Stimulated activated naive B cell treated with anti-CD40 and anti-IgM and Interleukin-4, amounts not matched to agents 10 μg/mL and 1 μg/mL and 100 μg/mL, for 72 hours (primary cell): ENCODE measurements around the gene VSTM2B.
A peak's percentile ranks its signal among the peaks of the same experiment; 100 is the strongest.

Experiments used
- ATAC-seq, 2 donors: fragments of 150-1000 bp; cut with Tn5 transposase; replicated peaks; 2 replicates each; pipeline ENCODE4 v1.10.0; 2021; ENCODE audit warnings: moderate library complexity in 1 of 2
- DNase-seq: peaks from one replicate; pipeline ENCODE4 v3.0.0; 2021
- H3K27ac Mint-ChIP-seq: one replicate; pipeline ENCODE4 v1.8.0; 2022; ENCODE audit warnings: mild to moderate bottlenecking, mixed read lengths
- H3K27me3 Mint-ChIP-seq, 2 donors: one replicate each; pipeline ENCODE4 v1.8.0; 2022; ENCODE audit warnings: mixed read lengths in 2 of 2
- H3K36me3 Mint-ChIP-seq, 2 donors: one replicate each; pipeline ENCODE4 v1.8.0; 2022; ENCODE audit warnings: mixed read lengths in 2 of 2, mild to moderate bottlenecking in 1 of 2
- H3K4me1 Mint-ChIP-seq, 2 donors: one replicate each; pipeline ENCODE4 v1.8.0; 2022; ENCODE audit warnings: mixed read lengths in 2 of 2, mild to moderate bottlenecking in 1 of 2
- H3K4me3 Mint-ChIP-seq, 2 donors: one replicate each; pipeline ENCODE4 v1.8.0; 2022; ENCODE audit warnings: mild to moderate bottlenecking in 2 of 2, mixed read lengths in 2 of 2, moderate library complexity in 1 of 2
- H3K9me3 Mint-ChIP-seq, 2 donors: one replicate each; pipeline ENCODE4 v1.8.0; 2022; ENCODE audit warnings: mixed read lengths in 2 of 2, mild to moderate bottlenecking in 1 of 2

VSTM2B gene

DNA sequence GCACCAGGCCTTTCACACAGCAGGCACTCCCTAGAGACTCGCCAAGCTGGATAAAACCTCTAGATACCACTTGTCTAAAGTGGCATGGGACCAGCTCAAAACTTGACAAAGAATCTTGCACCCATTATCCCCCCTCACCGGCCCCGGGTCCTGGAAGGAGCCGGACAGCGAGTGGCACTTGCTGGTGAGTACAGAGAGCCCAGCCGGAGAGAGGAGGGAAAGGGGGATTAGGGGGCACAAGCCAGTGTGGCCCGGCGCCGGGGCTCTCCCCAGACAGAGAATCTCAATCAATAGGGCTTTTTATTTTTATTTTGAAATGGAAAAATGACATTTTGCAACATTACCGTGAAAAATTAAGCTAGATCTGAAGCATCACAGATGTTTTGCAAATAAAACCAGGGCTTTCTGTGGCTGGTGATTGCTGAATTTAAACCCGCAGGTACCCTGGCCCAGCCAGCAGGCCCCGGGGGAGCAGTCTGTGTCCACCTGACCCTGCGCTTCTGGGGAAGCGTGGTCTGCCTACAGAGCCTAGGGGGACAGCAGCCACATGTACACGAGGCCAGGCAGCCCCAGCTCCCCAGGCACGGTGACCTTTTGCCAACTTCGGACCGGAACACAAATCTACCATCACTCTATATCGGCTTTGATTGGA lies 10.0 kb upstream of the VSTM2B start:
- Mint-ChIP-seq H3K27ac (no peak overlapping the region), H3K36me3 (peaks cover 0 to 1% of the 10 kb centered on the region in 2 donors), H3K4me3 (no peak overlapping the region), H3K9me3 (peaks cover 3 to 14% of the 10 kb centered on the region in 2 donors), H3K4me1 (no peaks in the 10 kb centered on the region), H3K27me3 (peaks cover 32 to 48% of the 10 kb centered on the region in 2 donors)
- DNase-seq (no peak), ATAC-seq (no peak)

DNA sequence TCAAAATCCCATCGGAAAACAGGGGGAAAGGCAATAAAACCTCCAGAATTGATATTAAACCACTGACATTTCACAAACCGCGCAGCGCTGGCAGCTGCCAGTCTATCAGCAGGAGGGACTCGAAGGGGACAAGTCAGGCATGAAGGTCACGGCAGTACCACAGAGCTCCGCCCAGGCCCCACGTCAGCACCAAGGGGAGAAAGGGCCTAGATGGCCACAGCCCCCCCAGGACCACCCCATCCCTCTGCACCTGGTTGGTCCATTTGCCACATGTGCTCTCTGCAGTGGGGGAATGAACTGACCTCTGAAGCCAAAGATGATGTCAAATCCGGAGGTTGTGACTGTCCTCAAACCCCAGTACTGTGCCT lies 9.5 kb upstream of the VSTM2B start:
- no peak for ATAC-seq

DNA sequence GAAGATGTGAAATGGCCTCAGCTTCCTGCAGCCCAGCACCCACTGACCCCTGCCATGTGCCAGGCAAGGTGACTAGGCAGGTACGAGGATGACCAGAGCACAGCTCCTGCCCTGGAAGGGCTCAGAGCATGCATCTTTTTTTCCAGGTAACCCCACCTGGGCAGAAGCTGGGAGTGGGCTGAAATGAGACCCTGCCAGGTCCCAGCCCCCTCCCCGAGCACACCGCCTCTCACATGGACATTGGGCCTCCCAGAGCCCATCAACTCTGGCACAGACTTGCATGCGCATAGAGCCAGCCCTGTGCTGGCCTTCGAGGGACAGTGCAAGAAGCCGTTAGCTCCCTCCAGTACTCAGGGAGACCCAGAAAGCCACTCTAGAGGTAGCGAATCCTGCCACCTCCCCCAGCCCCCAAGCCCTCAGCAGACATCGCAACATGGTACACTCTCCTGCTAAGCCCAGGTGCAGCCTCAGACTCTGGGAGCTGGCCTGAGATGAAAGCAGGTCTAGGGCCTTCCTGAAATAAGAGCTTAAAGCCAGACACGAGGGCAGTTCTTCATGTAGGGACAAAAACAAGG lies 8.9 kb upstream of the VSTM2B start:
- Mint-ChIP-seq H3K4me1 (no peaks in the 10 kb centered on the region), H3K27me3 (peaks cover 21 to 48% of the 10 kb centered on the region in 2 donors), H3K4me3 (no peak overlapping the region), H3K36me3 (peaks cover 0 to 1% of the 10 kb centered on the region in 2 donors), H3K9me3 (peaks cover 3 to 10% of the 10 kb centered on the region in 2 donors), H3K27ac (no peak overlapping the region)
- no peak for DNase-seq
- ATAC-seq: no peak

More for the DNA sequence above, 9.5 kb upstream of the VSTM2B start:
- Mint-ChIP-seq H3K27ac (no peak overlapping the region), H3K4me3 (no peak overlapping the region), H3K4me1 (no peaks in the 10 kb centered on the region), H3K27me3 (peaks cover 27 to 48% of the 10 kb centered on the region in 2 donors), H3K9me3 (peaks cover 3 to 14% of the 10 kb centered on the region in 2 donors), H3K36me3 (peaks cover 0 to 1% of the 10 kb centered on the region in 2 donors)
- DNase-seq: no peak

DNA sequence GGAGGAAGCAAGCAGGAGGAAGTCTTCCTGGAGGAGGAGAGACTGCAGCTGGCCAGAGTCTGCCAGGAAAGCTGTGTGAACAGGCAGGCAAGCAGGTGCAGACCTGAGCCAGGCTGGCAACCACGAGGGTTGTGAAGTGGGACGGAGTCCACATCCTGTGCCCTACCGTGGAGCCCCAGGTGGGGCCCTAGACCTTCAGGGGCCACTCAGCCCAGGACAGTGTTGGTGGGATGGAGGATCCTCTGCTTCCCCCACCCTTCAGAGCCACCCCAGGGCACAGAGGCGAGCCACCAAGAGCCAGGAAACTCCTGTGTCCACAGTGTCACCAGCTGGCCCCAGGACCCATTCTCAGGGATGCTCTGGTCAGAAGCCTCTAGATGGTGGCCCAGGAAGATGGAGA lies 8.4 kb upstream of the VSTM2B start:
- H3K27me3 Mint-ChIP-seq: peaks cover 16 to 48% of the 10 kb centered on the region in 2 donors
- no peaks in the 10 kb centered on the region for H3K4me1 Mint-ChIP-seq
- DNase-seq (no peak), ATAC-seq (no peak)
- H3K36me3 Mint-ChIP-seq: peaks cover 0 to 1% of the 10 kb centered on the region in 2 donors
- H3K4me3 Mint-ChIP-seq: no peak overlapping the region
- no peak overlapping the region for H3K27ac Mint-ChIP-seq
- peaks cover 3 to 9% of the 10 kb centered on the region in 2 donors for H3K9me3 Mint-ChIP-seq

DNA sequence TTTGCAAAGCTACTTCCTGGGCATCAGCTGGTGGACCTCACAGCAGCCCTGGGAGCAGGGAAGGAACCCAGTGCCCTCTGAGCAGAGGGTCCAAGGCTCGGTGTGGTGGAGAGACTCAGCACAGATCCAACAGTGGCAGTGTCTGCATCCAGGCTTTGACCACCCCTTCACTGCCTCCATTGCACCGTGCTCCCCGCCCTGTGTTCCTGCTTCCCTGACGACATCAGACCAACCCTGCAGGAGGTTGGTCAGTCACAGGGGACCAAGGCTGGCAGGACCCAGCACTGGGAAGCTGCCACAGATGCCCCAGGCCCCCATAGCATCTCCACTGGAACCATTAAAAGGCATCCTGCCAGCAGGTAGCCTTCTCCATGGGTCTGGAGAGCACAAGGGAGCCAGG lies 7.8 kb upstream of the VSTM2B start:
- H3K4me3 Mint-ChIP-seq: no peak overlapping the region
- H3K27ac Mint-ChIP-seq: no peak overlapping the region
- peaks cover 17 to 47% of the 10 kb centered on the region in 2 donors for H3K27me3 Mint-ChIP-seq

DNA sequence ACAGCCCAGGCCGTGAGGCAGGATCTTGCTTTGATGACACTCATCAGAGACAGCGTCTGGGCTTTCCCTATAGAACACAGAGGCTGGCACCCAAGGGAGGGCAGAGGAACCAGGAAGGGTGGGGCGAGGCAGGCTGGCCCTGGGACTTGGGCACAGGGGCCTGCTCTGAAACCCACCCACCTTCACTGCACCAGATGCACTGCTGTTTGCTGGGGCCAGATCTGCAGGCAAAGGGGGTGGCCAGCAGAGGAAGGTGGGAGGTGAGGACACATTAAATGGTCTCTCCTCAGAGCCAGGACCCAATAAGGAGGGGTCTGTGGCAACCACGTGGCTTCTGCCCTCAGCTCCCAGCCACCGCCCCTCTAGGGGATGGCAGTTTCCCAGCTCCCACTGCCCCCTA lies 6.6 kb upstream of the VSTM2B start:
- H3K27ac Mint-ChIP-seq: no peak overlapping the region
- H3K4me3 Mint-ChIP-seq: no peak overlapping the region
- H3K27me3 Mint-ChIP-seq: peaks cover 25 to 58% of the 10 kb centered on the region in 2 donors
- ATAC-seq: no peak
- H3K4me1 Mint-ChIP-seq: no peaks in the 10 kb centered on the region
- peaks cover 0 to 5% of the 10 kb centered on the region in 2 donors for H3K9me3 Mint-ChIP-seq
- DNase-seq: no peak
- H3K36me3 Mint-ChIP-seq: no peaks in the 10 kb centered on the region

More for the DNA sequence above, 7.8 kb upstream of the VSTM2B start:
- peaks cover 0 to 4% of the 10 kb centered on the region in 2 donors for H3K9me3 Mint-ChIP-seq
- no peak for DNase-seq
- no peak for ATAC-seq
- H3K36me3 Mint-ChIP-seq: peaks cover 0 to 1% of the 10 kb centered on the region in 2 donors
- H3K4me1 Mint-ChIP-seq: no peaks in the 10 kb centered on the region

DNA sequence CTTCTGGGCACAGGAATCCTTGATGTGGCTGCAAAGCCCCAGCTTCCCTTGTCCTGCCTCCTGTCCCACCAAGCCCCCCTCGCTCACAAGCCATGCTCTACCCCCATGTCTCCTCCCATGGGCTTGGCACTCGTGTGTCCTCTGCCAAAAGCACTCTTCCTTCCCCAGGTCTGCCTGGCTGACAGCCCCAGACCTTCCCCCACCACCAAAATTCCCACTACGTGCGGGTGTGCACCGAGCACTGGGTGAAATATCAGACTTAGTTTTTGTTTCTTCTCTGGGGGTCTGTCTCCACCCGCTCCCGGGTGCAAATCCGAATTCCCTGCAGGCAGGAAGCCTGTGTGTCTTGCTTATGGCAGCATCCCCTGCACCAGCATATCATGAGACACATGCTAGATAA lies 5.9 kb upstream of the VSTM2B start:
- H3K36me3 Mint-ChIP-seq: no peaks in the 10 kb centered on the region
- ATAC-seq: no peak
- H3K9me3 Mint-ChIP-seq: peaks cover 0 to 5% of the 10 kb centered on the region in 2 donors
- DNase-seq: no peak
- H3K27me3 Mint-ChIP-seq: peaks cover 32 to 65% of the 10 kb centered on the region in 2 donors
- H3K27ac Mint-ChIP-seq: no peak overlapping the region
- H3K4me3 Mint-ChIP-seq: no peak overlapping the region
- H3K4me1 Mint-ChIP-seq: no peaks in the 10 kb centered on the region

DNA sequence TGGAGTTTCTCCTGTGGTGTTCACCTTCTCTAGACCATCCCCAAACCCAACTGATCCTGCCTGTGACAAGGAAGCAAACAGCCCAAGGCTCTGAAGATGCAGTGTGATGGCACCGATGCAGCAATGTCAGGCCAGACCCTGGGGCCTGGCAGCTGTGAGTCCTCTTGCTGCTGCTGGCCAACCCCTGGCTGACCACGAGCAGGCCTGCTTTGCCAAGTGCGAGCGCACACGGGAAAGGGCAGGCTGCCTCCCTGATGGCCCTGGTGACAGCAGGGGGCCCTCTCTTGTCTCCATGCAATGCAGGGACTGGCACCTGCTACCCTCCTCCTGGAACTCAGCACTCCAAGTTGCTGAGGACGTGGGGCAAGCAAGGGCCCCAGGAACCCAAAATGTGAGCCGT lies 5.4 kb upstream of the VSTM2B start:
- peaks cover 0 to 5% of the 10 kb centered on the region in 2 donors for H3K9me3 Mint-ChIP-seq

DNA sequence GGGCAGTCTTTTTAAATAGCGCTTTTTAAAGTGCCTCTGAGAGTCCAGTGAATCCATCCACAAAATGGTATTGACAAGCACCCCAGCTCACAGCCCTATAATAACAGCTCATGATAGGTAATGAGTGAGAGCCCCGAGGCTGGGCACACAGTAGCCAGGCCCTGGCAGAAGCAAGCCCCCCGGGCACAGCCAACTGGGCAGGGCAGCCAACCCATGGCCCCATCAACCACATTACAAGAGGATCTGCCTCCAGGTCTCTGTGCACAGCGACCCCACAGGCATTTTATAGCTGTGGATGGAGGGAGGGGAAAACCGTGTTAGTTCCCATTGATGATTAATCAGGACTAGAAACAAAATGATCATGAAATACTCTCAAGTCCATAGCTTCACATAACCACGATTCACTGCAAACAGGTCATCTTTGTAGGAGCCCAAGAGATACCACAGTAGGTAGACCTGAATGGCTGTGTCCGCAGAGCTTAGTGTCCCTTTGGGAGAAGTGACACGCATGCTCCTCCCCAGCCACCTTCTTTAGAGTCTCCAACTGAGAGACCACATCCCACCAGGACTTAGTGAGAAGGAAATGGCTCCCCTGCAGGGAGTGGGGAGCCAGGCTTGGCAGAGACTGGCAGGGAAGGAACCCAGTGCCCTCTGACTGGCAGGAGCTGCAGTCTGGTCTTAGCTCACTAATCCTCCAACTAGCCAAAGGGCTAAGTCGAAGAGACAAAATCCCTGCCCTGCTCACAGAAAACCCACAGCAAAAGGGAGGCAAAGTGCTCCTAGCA lies 4.3 kb upstream of the VSTM2B start:
- ATAC-seq (no peak), DNase-seq (no peak)
- H3K4me1 Mint-ChIP-seq: peaks cover 3 to 5% of the 10 kb centered on the region in 2 donors
- H3K9me3 Mint-ChIP-seq: peaks cover 0 to 5% of the 10 kb centered on the region in 2 donors
- H3K27ac Mint-ChIP-seq: no peak overlapping the region
- peaks cover 38 to 74% of the 10 kb centered on the region in 2 donors for H3K27me3 Mint-ChIP-seq
- H3K4me3 Mint-ChIP-seq: no peak overlapping the region
- peaks cover 0 to 2% of the 10 kb centered on the region in 2 donors for H3K36me3 Mint-ChIP-seq

More for the DNA sequence above, 5.4 kb upstream of the VSTM2B start:
- peaks cover 35 to 70% of the 10 kb centered on the region in 2 donors for H3K27me3 Mint-ChIP-seq
- peaks cover under 1 to 2% of the 10 kb centered on the region in 2 donors for H3K4me1 Mint-ChIP-seq
- no peak for DNase-seq
- H3K4me3 Mint-ChIP-seq: no peak overlapping the region
- no peak for ATAC-seq
- peaks cover 0 to under 1% of the 10 kb centered on the region in 2 donors for H3K36me3 Mint-ChIP-seq
- H3K27ac Mint-ChIP-seq: no peak overlapping the region

DNA sequence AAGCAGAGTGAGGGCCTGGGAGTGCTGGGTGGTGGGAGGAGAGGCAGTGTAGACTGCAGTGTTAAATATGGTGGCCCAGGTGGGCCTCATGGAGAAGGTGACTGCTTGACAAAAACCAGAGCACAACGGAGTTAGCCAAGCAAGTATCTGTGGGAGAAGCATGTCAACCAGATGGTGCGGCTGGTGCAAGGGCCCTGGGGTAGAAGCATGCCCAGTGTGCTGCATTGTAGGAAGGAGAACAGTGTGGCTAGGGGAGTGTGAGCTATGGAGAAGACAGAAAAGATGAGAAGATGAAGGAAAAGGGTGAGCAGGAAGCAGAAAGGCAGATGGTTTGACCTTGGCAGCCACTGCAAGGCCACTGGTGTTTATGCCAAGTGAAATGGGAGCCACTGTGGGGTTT lies 2.2 kb upstream of the VSTM2B start:
- peaks cover 13 to 22% of the 10 kb centered on the region in 2 donors for H3K4me1 Mint-ChIP-seq
- ATAC-seq (no peak), DNase-seq (no peak)
- H3K9me3 Mint-ChIP-seq: peaks cover 2 to 5% of the 10 kb centered on the region in 2 donors
- H3K27me3 Mint-ChIP-seq: peaks cover 50 to 85% of the 10 kb centered on the region in 2 donors
- peaks cover 2 to 7% of the 10 kb centered on the region in 2 donors for H3K36me3 Mint-ChIP-seq
- no peak overlapping the region for H3K27ac Mint-ChIP-seq
- no peak overlapping the region for H3K4me3 Mint-ChIP-seq

DNA sequence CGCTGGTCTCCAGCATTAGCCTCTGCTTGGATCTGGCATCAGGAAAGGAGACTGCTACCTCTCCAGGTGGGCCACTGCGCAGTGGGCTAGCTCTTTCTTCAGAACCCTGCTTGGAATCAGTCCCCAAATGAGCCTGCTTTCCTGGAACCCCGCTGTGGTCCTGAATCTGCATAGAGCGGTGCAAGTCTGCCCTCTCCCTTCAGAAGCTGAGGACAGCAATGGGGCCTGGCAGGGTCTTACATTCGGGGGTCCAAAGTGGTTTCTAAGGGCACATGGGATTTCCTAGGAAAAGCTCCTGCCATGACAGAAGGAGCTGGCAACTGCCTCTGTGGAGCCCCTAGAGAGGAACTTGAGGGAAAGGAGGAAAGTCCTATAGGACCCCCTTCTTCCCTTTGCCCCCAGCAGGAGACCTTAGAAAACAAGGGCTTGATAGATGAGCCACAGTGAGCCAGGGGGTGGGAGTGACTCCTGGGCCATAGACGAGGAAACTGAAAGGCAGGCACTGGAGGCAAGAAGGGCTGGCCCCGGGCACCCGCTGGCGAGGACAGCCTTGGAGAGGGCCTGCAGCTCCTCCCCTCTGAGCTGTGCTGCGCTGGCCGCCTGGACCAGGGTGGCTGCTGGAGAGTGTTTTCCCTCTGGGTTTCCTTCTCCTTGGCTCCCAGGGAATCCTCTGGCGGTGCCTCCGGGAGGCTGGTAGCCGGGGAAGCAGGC lies 1.4 kb upstream of the VSTM2B start:
- Mint-ChIP-seq H3K4me1 (peaks cover 20 to 30% of the 10 kb centered on the region in 2 donors), H3K9me3 (peaks cover 4 to 5% of the 10 kb centered on the region in 2 donors), H3K36me3 (peaks cover 2 to 11% of the 10 kb centered on the region in 2 donors), H3K27ac (no peak overlapping the region), H3K4me3 (peak overlapping the region; percentile 32 to 41), H3K27me3 (peaks cover 51 to 85% of the 10 kb centered on the region in 2 donors)
- ATAC-seq: no peak
- no peak for DNase-seq

DNA sequence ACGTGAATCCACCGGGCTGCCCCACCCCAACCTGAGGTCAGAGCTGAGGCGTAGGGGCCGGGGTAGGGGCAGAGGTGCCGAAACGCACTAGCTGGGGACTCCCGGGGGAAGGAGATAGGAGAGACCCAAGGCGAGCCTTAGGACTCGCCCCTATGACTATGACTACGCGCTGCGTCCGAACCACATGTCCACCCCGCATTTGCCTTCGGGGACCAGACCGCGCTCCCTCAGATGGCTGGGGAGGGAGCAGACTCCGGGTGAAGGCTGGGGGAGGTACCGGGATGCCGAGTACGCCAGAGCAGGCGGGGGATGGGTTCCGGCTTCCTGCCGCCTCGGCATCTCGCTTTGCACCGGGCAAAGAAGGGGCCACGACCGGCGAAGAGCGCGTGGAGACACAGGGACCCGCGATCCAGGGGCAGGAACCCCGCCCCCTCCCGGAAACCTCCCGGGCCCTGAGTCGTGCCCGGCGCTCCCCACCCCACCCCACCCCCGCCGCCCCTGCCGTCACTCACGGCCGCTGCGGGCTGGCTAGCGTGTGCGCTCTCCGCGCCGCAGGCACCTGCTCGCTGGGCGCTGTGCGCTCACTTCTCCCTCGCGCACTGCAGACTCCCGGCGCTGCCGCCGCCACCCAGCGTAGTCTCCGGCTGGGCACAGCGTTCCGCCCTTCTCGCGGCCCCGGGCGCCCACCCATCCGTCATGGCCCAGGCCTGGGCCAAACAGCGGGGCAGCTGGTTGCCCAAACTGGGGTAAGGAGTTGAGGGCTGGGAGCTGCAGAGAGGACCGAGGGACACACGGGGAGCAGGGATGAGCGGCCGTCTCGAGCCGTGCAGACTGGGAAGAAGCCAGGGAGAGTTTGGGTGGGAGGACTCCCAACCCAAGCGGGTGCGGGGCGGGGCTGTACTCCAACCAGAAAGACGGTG lies 622 bp upstream of the VSTM2B start:
- Mint-ChIP-seq H3K27ac (peak overlapping the region; percentile 70), H3K27me3 (peaks cover 48 to 83% of the 10 kb centered on the region in 2 donors), H3K4me1 (peaks cover 22 to 34% of the 10 kb centered on the region in 2 donors), H3K36me3 (peaks cover 2 to 13% of the 10 kb centered on the region in 2 donors), H3K4me3 (peak overlapping the region; percentile 65 to 69), H3K9me3 (peaks cover 5% of the 10 kb centered on the region in 2 donors)
- ATAC-seq (peak in 1 of 2 donors; percentile 17), DNase-seq (no peak)
